Spleen (tissue), 11 donors: Measurements from ENCODE around the gene GNAI3. TPM values are rescaled to one million over a fixed set of nuclear protein-coding genes. Genes with fewer than 3 reads are reported as not detected.

Source experiments
- DNase-seq: peaks from one replicate; pipeline ENCODE4 v3.0.0-alpha.2; 2020
- H3K27ac ChIP-seq, 8 donors: fragments of 200-600 bp; sonication (generic) in 7 of 8; 1 replicate in 4 of 8; 2 replicates in 4 of 8; pipeline versions ENCODE4 v1.5.0 to v1.8.0; 2016 to 2021; ENCODE audit warnings: inconsistent platforms in 4 of 8, mild to moderate bottlenecking in 4 of 8, moderate library complexity in 1 of 8
- H3K27me3 ChIP-seq, 7 donors: fragments of 200-600 bp; sonication (generic) in 6 of 7; replicated peaks in 1 of 7; 1 replicate in 4 of 7; 2 replicates in 3 of 7; pipeline versions ENCODE4 v1.5.0 to v1.8.0; 2016 to 2021; ENCODE audit warnings: inconsistent platforms in 3 of 7, mild to moderate bottlenecking in 1 of 7
- H3K36me3 ChIP-seq, 6 donors: fragments of 200-600 bp; sonication (generic) in 5 of 6; 1 replicate in 4 of 6; 2 replicates in 2 of 6; pipeline versions ENCODE4 v1.5.0 to v1.8.0; 2016 to 2021; ENCODE audit warnings: inconsistent platforms in 2 of 6
- H3K4me1 ChIP-seq, 6 donors: fragments of 200-600 bp; sonication (generic) in 5 of 6; 1 replicate in 3 of 6; 2 replicates in 3 of 6; pipeline versions ENCODE4 v1.5.0 to v1.8.0; 2016 to 2021; ENCODE audit warnings: inconsistent platforms in 3 of 6
- H3K4me3 ChIP-seq, 8 donors: fragments of 200-600 bp; sonication (generic) in 7 of 8; 1 replicate in 4 of 8; 2 replicates in 4 of 8; pipeline versions ENCODE4 v1.5.0 to v1.8.0; 2016 to 2021; ENCODE audit warnings: inconsistent platforms in 4 of 8, mild to moderate bottlenecking in 4 of 8, moderate library complexity in 2 of 8
- H3K9me3 ChIP-seq, 8 donors: fragments of 200-600 bp; sonication (generic) in 7 of 8; 1 replicate in 4 of 8; 2 replicates in 4 of 8; pipeline versions ENCODE4 v1.5.0 to v1.8.0; 2016 to 2021; ENCODE audit warnings: inconsistent platforms in 4 of 8
- POLR2A ChIP-seq, 3 donors: fragments of 450-650 bp; IDR thresholded peaks; one replicate each; pipeline ENCODE4 v1.5.1; 2017; ENCODE audit warnings: antibody characterized with exemption in 3 of 3, mild to moderate bottlenecking in 1 of 3
- POLR2AphosphoS5 ChIP-seq, 3 donors: sonication (generic); formaldehyde crosslinking; IDR thresholded peaks; one replicate each; pipeline ENCODE4 v1.5.1; 2017; ENCODE audit warnings: antibody characterized with exemption in 3 of 3
- WGBS, 5 donors: extraction: QIAGEN DNeasy Blood & Tissue Kit in 3 of 5; methylation state at CpG; one replicate each; pipeline versions ENCODE4 v1.1.5 to v1.1.7; 2013 to 2018; 5-methylcytosine and 5-hydroxymethylcytosine counted together
- intact Hi-C: fragments of 100-400 bp; cut with DNase I; formaldehyde crosslinking; loops from one replicate; pipeline ENCODE4 v1.15.0; 2023; ENCODE audit warnings: low total_unique reads
- polyA plus RNA-seq, 3 donors: library from polyadenylated mRNA; stranded (reverse); fragments of 200-250 nt; gene quantifications; one replicate each; pipeline ENCODE4 v1.2.1, GENCODE V29; 2013
- total RNA-seq, 7 donors: library from RNA; depleted of rRNA in 3 of 7; stranded (reverse); fragments of >200 nt in 3 of 7; fragmentation: NEBNext Ultra II Directional in 4 of 7; extraction: Animal tissue kit (Norgen Biotek cat#: 25700) in 4 of 7; gene quantifications; one replicate each; pipeline versions ENCODE4 v1.1.0 to v1.2.1, GENCODE V29; 2016 to 2021
- TF ChIP-seq, protein P1 (sequence below), 11 experiments: fragments of 200-600 bp in 7 of 11; fragments of 450-650 bp in 4 of 11; sonication (generic) in 4 of 11; IDR thresholded peaks in 8 of 11; conservative IDR thresholded peaks in 3 of 11; 1 replicate in 7 of 11; 2 replicates in 4 of 11; pipeline versions ENCODE4 v1.4.0 to v1.8.0; 2016 to 2021; ENCODE audit warnings: antibody characterized with exemption in 11 of 11, inconsistent platforms in 4 of 11, mild to moderate bottlenecking in 1 of 11
- donor health status: healthy with polysubstance abuse.
- donor health status: DM: no; HTN: no; CAD: no; lungs with moderate emphysema.
- donor health status: DM: no; HTN: no; CAD: no.
- donor health status: Bipolar disorder and iron deficiency.
- donor health status: healthy.
- donor health status: DM: no; HTN: no; CAD: no.
- donor health status: DM: yes; HTN: yes; CAD: no.

The GNAI3 gene
- total and polyA plus RNA-seq, 10 donors, result 1.8 to 11.4 (median 9.2) TPM

DNA sequence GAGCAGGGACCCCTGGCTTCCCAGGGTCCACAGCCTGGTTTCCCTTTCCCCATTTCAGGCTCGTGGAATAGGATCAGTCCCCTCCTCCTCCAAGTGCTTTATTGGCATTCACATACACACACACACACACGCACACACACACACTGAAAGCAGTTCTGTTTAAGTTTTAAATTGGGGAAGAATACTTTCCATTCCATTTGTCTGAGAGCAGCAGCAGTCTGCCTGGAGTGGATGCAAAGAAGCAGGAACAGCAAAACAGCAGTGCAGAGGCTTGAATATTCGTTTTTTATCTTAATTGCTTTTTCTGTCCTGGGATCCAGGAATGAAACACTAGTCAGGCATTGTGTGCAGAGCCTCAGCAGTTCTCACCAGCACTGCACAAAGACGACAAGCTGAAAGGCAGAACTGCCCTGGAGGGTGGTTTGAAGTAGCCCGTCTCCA, 47.5 kb upstream of the GNAI3 start:
- Histone ChIP-seq H3K9me3 (no peaks in the 10 kb centered on the region), H3K27ac (peak overlapping the region in 5 of 8 donors; percentile 36 to 82 (median 55)), H3K27me3 (no peaks in the 10 kb centered on the region), H3K4me3 (no peak overlapping the region), H3K4me1 (peaks cover 3 to 88% (median 67%) of the 10 kb centered on the region in 6 donors), H3K36me3 (peaks cover 0 to 67% (median 27%) of the 10 kb centered on the region in 6 donors)
- intact Hi-C loops, result no loop called here
- DNase-seq, result no peak
- no peak for TF ChIP-seq POLR2A (IDR thresholded peaks at IDR 0.05)
- TF ChIP-seq POLR2AphosphoS5 (IDR thresholded peaks at IDR 0.05), result no peak
- TF ChIP-seq, protein P1, sequence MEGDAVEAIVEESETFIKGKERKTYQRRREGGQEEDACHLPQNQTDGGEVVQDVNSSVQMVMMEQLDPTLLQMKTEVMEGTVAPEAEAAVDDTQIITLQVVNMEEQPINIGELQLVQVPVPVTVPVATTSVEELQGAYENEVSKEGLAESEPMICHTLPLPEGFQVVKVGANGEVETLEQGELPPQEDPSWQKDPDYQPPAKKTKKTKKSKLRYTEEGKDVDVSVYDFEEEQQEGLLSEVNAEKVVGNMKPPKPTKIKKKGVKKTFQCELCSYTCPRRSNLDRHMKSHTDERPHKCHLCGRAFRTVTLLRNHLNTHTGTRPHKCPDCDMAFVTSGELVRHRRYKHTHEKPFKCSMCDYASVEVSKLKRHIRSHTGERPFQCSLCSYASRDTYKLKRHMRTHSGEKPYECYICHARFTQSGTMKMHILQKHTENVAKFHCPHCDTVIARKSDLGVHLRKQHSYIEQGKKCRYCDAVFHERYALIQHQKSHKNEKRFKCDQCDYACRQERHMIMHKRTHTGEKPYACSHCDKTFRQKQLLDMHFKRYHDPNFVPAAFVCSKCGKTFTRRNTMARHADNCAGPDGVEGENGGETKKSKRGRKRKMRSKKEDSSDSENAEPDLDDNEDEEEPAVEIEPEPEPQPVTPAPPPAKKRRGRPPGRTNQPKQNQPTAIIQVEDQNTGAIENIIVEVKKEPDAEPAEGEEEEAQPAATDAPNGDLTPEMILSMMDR (IDR thresholded peaks at IDR 0.05 in 8 of 11, conservative IDR thresholded peaks at IDR 0.05 in 3 of 11), result no peak
- 54 to 71% (median 59%) methylated on average over 5 of the region's 5 CpGs for WGBS, 5 donors

DNA sequence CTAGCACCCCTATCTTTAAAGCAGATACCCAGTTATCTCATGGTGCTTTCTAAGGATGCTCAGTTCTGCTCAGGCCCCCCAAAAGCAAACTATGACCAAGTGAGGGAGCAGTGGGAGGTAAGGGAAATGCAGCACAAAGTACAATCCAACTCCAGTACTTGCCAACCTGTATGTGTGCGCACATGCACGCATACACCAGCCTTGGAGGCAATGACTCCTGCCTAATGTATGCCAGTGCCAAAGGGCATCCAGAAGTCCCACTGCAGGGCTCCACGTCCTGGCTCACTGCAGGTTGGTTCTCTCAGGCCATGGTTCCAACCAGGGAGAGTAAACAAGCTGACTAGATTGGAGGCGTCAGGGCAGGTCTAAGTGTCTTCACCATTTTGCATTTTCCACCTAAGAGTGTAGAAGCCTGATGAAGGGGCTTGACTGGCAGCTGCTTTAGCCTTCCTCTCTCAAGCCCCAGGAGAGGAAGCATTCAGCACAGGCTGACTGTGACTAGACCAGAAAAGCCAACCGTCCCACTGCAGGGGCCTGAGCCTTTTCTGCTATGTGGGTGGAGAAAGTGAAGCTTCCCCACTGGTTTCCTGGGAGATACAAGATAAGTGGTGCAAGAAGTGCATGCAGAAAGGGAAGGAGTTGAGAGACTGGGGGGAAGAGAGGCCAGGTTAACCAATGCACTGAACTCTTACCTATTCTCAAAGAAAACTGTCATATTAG, 46.6 kb upstream of the GNAI3 start:
- intact Hi-C loops, result no loop called here
- WGBS, 5 donors, result 60 to 71% (median 67%) methylated on average over 5 of the region's 5 CpGs
- H3K27me3 ChIP-seq, result no peaks in the 10 kb centered on the region
- no peak for TF ChIP-seq POLR2A (IDR thresholded peaks at IDR 0.05)
- TF ChIP-seq, protein P1 (IDR thresholded peaks at IDR 0.05 in 8 of 11, conservative IDR thresholded peaks at IDR 0.05 in 3 of 11), result no peak
- TF ChIP-seq POLR2AphosphoS5 (IDR thresholded peaks at IDR 0.05), result no peak
- H3K27ac ChIP-seq, result peak overlapping the region in 6 of 8 donors; percentile 35 to 82 (median 55)
- peaks cover 3 to 80% (median 60%) of the 10 kb centered on the region in 6 donors for H3K4me1 ChIP-seq
- H3K9me3 ChIP-seq, result no peaks in the 10 kb centered on the region
- no peak for DNase-seq
- peak overlapping the region in 1 of 8 donors; percentile 22 for H3K4me3 ChIP-seq
- peaks cover 0 to 59% (median 19%) of the 10 kb centered on the region in 6 donors for H3K36me3 ChIP-seq

DNA sequence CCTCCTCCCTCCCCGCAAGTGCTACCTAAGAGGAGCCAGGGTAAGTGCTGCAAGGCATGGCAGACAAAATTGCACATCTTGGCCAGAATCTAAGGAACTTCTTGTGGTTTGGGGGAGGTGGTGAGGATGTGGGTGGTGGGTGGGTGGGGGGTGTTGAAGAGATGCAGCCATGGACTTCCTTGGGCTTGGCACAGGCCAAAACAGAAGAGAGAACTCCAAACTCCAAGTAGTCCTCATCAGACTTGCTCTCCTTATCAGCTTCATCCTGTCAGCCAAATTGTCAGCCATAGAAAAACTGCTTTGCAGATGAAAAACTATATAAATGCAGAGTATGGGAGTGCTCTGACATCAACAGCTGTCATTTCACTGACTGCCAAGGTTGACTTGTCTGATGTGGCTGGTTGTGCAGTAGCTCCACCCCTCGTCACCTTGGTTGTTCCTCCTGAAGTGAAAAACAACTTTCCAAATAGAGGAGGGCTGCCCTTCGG, 46.0 kb upstream of the GNAI3 start:
- peak overlapping the region; percentile 14 to 82 (median 50) for H3K27ac ChIP-seq
- TF ChIP-seq POLR2A (IDR thresholded peaks at IDR 0.05), result no peak
- peak in 1 of 3 donors; percentile 3 for TF ChIP-seq POLR2AphosphoS5 (IDR thresholded peaks at IDR 0.05)
- intact Hi-C loops, result no loop called here
- peak overlapping the region in 1 of 8 donors; percentile 22 for H3K4me3 ChIP-seq
- no peak for DNase-seq
- H3K27me3 ChIP-seq, result no peaks in the 10 kb centered on the region
- peaks cover 3 to 74% (median 54%) of the 10 kb centered on the region in 6 donors for H3K4me1 ChIP-seq
- H3K36me3 ChIP-seq, result peaks cover 0 to 53% (median 13%) of the 10 kb centered on the region in 6 donors
- WGBS, 5 donors, result 50 to 63% (median 54%) methylated on average over 3 of the region's 3 CpGs
- H3K9me3 ChIP-seq, result no peaks in the 10 kb centered on the region

DNA sequence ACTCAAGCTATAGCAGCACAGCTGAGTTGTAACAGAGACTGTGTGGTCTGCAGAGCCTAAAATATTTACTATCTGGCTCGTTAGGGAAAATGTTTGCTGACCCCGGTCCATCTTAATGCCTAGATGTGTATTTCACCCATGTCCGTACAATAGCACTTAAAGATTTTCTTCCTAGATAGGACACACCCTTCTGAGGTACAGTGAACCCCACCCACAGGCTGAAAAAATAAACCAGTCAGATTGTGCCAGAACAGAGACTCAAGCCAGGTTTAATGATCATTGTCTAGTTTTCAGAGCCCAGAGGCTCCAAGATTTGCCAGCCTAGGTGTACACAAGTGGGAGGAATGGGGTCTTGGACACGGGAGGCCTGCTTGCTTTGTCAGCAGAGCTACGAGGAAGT, 44.5 kb upstream of the GNAI3 start:
- intact Hi-C loops, result no loop called here
- Histone ChIP-seq H3K4me1 (peaks cover 5 to 67% (median 49%) of the 10 kb centered on the region in 6 donors), H3K4me3 (no peak overlapping the region), H3K27ac (peak overlapping the region in 5 of 8 donors; percentile 7 to 82 (median 46)), H3K9me3 (no peaks in the 10 kb centered on the region), H3K36me3 (peaks cover 0 to 38% (median 2%) of the 10 kb centered on the region in 6 donors), H3K27me3 (peaks cover 0 to 6% (median 0%) of the 10 kb centered on the region in 7 donors)
- no peak for DNase-seq
- TF ChIP-seq POLR2AphosphoS5 (IDR thresholded peaks at IDR 0.05) (no peak), POLR2A (IDR thresholded peaks at IDR 0.05) (no peak)
- TF ChIP-seq, protein P1 (IDR thresholded peaks at IDR 0.05 in 8 of 11, conservative IDR thresholded peaks at IDR 0.05 in 3 of 11), result no peak
- WGBS, 5 donors, result 63 to 80% (median 67%) methylated on average over 5 of the region's 5 CpGs
